Esophagus squamous epithelium (tissue), 4 donors: Measurements from ENCODE around the gene PARVG.
"Not testable (repeated sequence)": the region's sequence is repeated elsewhere in the genome, so short reads cannot be mapped to it uniquely, and the experiment has no call there.

ENCODE experiments used
- POLR2A ChIP-seq, 4 donors: fragments of 450-650 bp; IDR thresholded peaks; one replicate each; pipeline ENCODE4 v1.6.1; 2017; ENCODE audit warnings: antibody characterized with exemption in 4 of 4, mild to moderate bottlenecking in 4 of 4, moderate library complexity in 3 of 4
- TF ChIP-seq, protein P1 (sequence below), 6 experiments: fragments of 450-650 bp in 4 of 6; fragments of 200-600 bp in 2 of 6; sonication (generic) in 2 of 6; IDR thresholded peaks; one replicate each; pipeline ENCODE4 v1.5.1; 2016 to 2019; ENCODE audit warnings: antibody characterized with exemption in 6 of 6, mild to moderate bottlenecking in 4 of 6, moderate library complexity in 4 of 6

GRCh38 chr22:44234372-44234771 lies 53.6 kb downstream of the PARVG start:
- TF ChIP-seq, protein P1, sequence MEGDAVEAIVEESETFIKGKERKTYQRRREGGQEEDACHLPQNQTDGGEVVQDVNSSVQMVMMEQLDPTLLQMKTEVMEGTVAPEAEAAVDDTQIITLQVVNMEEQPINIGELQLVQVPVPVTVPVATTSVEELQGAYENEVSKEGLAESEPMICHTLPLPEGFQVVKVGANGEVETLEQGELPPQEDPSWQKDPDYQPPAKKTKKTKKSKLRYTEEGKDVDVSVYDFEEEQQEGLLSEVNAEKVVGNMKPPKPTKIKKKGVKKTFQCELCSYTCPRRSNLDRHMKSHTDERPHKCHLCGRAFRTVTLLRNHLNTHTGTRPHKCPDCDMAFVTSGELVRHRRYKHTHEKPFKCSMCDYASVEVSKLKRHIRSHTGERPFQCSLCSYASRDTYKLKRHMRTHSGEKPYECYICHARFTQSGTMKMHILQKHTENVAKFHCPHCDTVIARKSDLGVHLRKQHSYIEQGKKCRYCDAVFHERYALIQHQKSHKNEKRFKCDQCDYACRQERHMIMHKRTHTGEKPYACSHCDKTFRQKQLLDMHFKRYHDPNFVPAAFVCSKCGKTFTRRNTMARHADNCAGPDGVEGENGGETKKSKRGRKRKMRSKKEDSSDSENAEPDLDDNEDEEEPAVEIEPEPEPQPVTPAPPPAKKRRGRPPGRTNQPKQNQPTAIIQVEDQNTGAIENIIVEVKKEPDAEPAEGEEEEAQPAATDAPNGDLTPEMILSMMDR (IDR thresholded peaks at IDR 0.05) = not testable (repeated sequence)
- not testable (repeated sequence) for TF ChIP-seq POLR2A (IDR thresholded peaks at IDR 0.05)
